Sigmoid colon (tissue), 4 donors: ENCODE data around the gene LCOR.

ENCODE experiments used
- EP300 ChIP-seq, 4 donors: sonication (generic); formaldehyde crosslinking; IDR thresholded peaks; one replicate each; pipeline ENCODE4 v1.6.1; 2017; ENCODE audit warnings: antibody characterized with exemption in 4 of 4
- POLR2A ChIP-seq, 2 donors: fragments of 450-650 bp; IDR thresholded peaks; one replicate each; pipeline ENCODE4 v1.6.1; 2016; ENCODE audit warnings: antibody characterized with exemption in 2 of 2, mild to moderate bottlenecking in 2 of 2, moderate library complexity in 2 of 2
- POLR2AphosphoS5 ChIP-seq, 4 donors: sonication (generic); formaldehyde crosslinking; IDR thresholded peaks; one replicate each; pipeline ENCODE4 v1.6.1; 2017; ENCODE audit warnings: antibody characterized with exemption in 4 of 4
- TF ChIP-seq, protein P1 (sequence below), 4 experiments: fragments of 450-650 bp in 3 of 4; fragments of 200-600 bp in 1 of 4; IDR thresholded peaks; one replicate each; pipeline ENCODE4 v1.5.1; 2016 to 2019; ENCODE audit warnings: antibody characterized with exemption in 4 of 4, mild to moderate bottlenecking in 3 of 4, moderate library complexity in 2 of 4

DNA sequence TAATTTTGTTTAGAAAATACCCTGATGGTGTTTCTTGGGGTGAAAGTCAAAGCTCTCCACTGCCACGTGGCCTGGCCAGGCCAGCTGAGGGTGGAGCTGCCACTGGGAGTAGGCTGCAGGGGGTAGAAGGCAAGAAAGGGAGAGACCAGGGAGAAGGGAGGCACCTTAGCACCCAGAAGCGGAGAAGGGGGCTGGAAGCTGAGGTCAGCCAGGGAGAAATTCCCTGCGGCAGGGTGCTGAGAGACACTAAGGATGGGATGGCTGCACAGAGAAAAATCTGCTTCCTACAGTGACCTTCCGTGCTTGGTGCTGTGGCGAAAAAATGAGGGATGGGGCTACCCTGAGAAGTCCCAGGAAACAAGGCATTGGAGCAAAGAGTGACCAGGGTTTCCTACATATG lies 210.0 kb downstream of the LCOR start:
- no peak for TF ChIP-seq POLR2A (IDR thresholded peaks at IDR 0.05)
- TF ChIP-seq, protein P1, sequence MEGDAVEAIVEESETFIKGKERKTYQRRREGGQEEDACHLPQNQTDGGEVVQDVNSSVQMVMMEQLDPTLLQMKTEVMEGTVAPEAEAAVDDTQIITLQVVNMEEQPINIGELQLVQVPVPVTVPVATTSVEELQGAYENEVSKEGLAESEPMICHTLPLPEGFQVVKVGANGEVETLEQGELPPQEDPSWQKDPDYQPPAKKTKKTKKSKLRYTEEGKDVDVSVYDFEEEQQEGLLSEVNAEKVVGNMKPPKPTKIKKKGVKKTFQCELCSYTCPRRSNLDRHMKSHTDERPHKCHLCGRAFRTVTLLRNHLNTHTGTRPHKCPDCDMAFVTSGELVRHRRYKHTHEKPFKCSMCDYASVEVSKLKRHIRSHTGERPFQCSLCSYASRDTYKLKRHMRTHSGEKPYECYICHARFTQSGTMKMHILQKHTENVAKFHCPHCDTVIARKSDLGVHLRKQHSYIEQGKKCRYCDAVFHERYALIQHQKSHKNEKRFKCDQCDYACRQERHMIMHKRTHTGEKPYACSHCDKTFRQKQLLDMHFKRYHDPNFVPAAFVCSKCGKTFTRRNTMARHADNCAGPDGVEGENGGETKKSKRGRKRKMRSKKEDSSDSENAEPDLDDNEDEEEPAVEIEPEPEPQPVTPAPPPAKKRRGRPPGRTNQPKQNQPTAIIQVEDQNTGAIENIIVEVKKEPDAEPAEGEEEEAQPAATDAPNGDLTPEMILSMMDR (IDR thresholded peaks at IDR 0.05), result no peak
- TF ChIP-seq POLR2AphosphoS5 (IDR thresholded peaks at IDR 0.05), result no peak
- TF ChIP-seq EP300 (IDR thresholded peaks at IDR 0.05), result no peak
